HepG2 (cell line): Measurements from ENCODE around the gene CXCR5. TPM values are rescaled to one million over a fixed set of nuclear protein-coding genes. Genes with fewer than 3 reads are reported as not detected.

Source experiments
- ATAC-seq: fragments of 200-7000 bp; cut with Tn5 transposase; 3 replicates; pipeline ENCODE4 v1.9.1; 2020; ENCODE audit warnings: mild to moderate bottlenecking, moderate library complexity
- BruUV-seq: library from RNA; stranded (reverse); fragments of 400-500 nt; replicated peaks from 2 replicates; lab custom pipeline; 2021; lab: Mats Ljungman, UMichigan
- CTCF ChIA-PET: fragments of 300-600 bp; formaldehyde crosslinking; extraction: SDS; loops from one replicate; lab custom pipeline; 2021; ENCODE audit warnings: low total read pairs, inconsistent platforms, low intra/inter-chr PET ratio; lab: Yijun Ruan, JAX
- POLR2A ChIA-PET: fragments of 350-600 bp; sonication (Branson Sonifier 250); formaldehyde crosslinking; loops from one replicate; lab custom pipeline; 2020; ENCODE audit warnings: antibody characterized with exemption, inconsistent platforms; lab: Yijun Ruan, JAX
- DNase-seq: peaks from one replicate; pipeline ENCODE4 v3.0.0-alpha.2; 2015; ENCODE audit warnings: low spot score
- FAIRE-seq: peaks from 3 replicates; lab custom pipeline; 2011; peaks lifted over from hg19 to GRCh38; lab: Jason Lieb, UNC
- H2AFZ ChIP-seq: one replicate; pipeline ENCODE4 v1.6.1; 2011; ENCODE audit warnings: low read length, inconsistent platforms
- H3K27ac ChIP-seq: fragments of 300-600 bp; 3 replicates; pipeline ENCODE4 v1.8.0; 2011; ENCODE audit warnings: mixed run types, mild to moderate bottlenecking, mixed read lengths, low read length, inconsistent platforms; ENCODE audit not compliant: insufficient read depth; ENCODE audit errors: extremely low read length
- H3K27me3 ChIP-seq, 2 experiments: fragments of 200-600 bp in 1 of 2; 2 replicates in 1 of 2; 3 replicates in 1 of 2; pipeline versions ENCODE4 v1.6.0 to v1.8.0; 2011; ENCODE audit warnings: low read length in 2 of 2, mild to moderate bottlenecking in 2 of 2, moderate library complexity in 2 of 2, inconsistent platforms in 1 of 2; ENCODE audit not compliant: insufficient read depth in 2 of 2, control insufficient read depth in 1 of 2
- H3K36me3 ChIP-seq, 2 experiments: fragments of 200-600 bp in 1 of 2; replicated peaks in 1 of 2; 2 replicates in 1 of 2; 3 replicates in 1 of 2; pipeline versions ENCODE4 v1.5.1 to v1.8.0; 2011; ENCODE audit warnings: low read length in 2 of 2, inconsistent platforms in 1 of 2; ENCODE audit not compliant: insufficient read depth in 2 of 2, control insufficient read depth in 1 of 2
- H3K4me1 ChIP-seq: 2 replicates; pipeline ENCODE4 v1.5.1; 2012; ENCODE audit warnings: low read length, inconsistent platforms; ENCODE audit not compliant: insufficient read depth
- H3K4me2 ChIP-seq: 2 replicates; pipeline ENCODE4 v1.6.0; 2011; ENCODE audit warnings: low read depth, low read length, inconsistent platforms
- H3K4me3 ChIP-seq, 3 experiments: fragments of 200-600 bp in 1 of 3; sonication (generic), shearing (Covaris generic) in 1 of 3; replicated peaks in 1 of 3; 2 replicates each; pipeline ENCODE4 v1.5.1; 2011 to 2016; ENCODE audit warnings: low read length in 3 of 3, inconsistent platforms in 2 of 3, low read depth in 2 of 3, mild to moderate bottlenecking in 2 of 3, control low read depth in 1 of 3, mixed read lengths in 1 of 3; ENCODE audit not compliant: insufficient read depth in 1 of 3
- H3K79me2 ChIP-seq: one replicate; pipeline ENCODE4 v1.6.1; 2011; ENCODE audit warnings: low read length, inconsistent platforms; ENCODE audit not compliant: insufficient read depth
- H3K9ac ChIP-seq: 2 replicates; pipeline ENCODE4 v1.6.0; 2011; ENCODE audit warnings: mild to moderate bottlenecking, low read depth, low read length, inconsistent platforms; ENCODE audit not compliant: insufficient read depth
- H3K9me3 ChIP-seq: 2 replicates; pipeline ENCODE4 v1.5.1; 2012; ENCODE audit warnings: mild to moderate bottlenecking, low read length
- H4K20me1 ChIP-seq: 2 replicates; pipeline ENCODE4 v1.6.0; 2011; ENCODE audit warnings: inconsistent platforms, mild to moderate bottlenecking, low read length, moderate library complexity; ENCODE audit not compliant: insufficient read depth
- CEBPZ ChIP-seq: IDR thresholded peaks from 2 replicates; pipeline ENCODE4 v1.6.1; 2012; ENCODE audit warnings: low read length, improper control_type of control experiment
- HNRNPUL1 ChIP-seq: fragments of 200-400 bp; formaldehyde crosslinking; IDR thresholded peaks from 2 replicates; pipeline ENCODE4 v1.6.1; 2017; ENCODE audit warnings: low read depth, mild to moderate bottlenecking, low read length, moderate library complexity
- IRF2 ChIP-seq: IDR thresholded peaks from 2 replicates; pipeline ENCODE4 v1.6.1; 2018; ENCODE audit warnings: missing genetic modification reagents, missing compliant biosample characterization
- JUNB ChIP-seq: sonication (generic); formaldehyde crosslinking; IDR thresholded peaks from 2 replicates; pipeline ENCODE4 v1.8.0; 2022; ENCODE audit warnings: missing genetic modification reagents, mild to moderate bottlenecking, borderline replicate concordance
- KAT7 ChIP-seq: IDR thresholded peaks from 2 replicates; pipeline ENCODE4 v1.6.1; 2018; ENCODE audit warnings: borderline replicate concordance, missing compliant biosample characterization
- NPAS2 ChIP-seq: sonication (generic); formaldehyde crosslinking; IDR thresholded peaks from 2 replicates; pipeline ENCODE4 v1.8.0; 2022; ENCODE audit warnings: mild to moderate bottlenecking, missing genetic modification reagents, borderline replicate concordance
- RBAK ChIP-seq: sonication (generic); formaldehyde crosslinking; IDR thresholded peaks from 2 replicates; pipeline ENCODE4 v1.5.1; 2020; ENCODE audit warnings: mild to moderate bottlenecking, missing genetic modification reagents
- STAT5B ChIP-seq: sonication (generic); formaldehyde crosslinking; IDR thresholded peaks from 2 replicates; pipeline ENCODE4 v1.4.0; 2020; ENCODE audit warnings: missing genetic modification reagents
- ZNF121 ChIP-seq: sonication (generic); formaldehyde crosslinking; IDR thresholded peaks from 2 replicates; pipeline ENCODE4 v1.5.0; 2020; ENCODE audit warnings: mild to moderate bottlenecking, missing genetic modification reagents
- ZNF136 ChIP-seq: sonication (generic); formaldehyde crosslinking; IDR thresholded peaks from 2 replicates; pipeline ENCODE4 v1.8.1; 2022; ENCODE audit warnings: low read depth, mild to moderate bottlenecking, moderate library complexity, missing genetic modification reagents
- ZNF20 ChIP-seq: sonication (generic); formaldehyde crosslinking; IDR thresholded peaks from 2 replicates; pipeline ENCODE4 v1.4.0; 2020; ENCODE audit warnings: mild to moderate bottlenecking, moderate library complexity, missing genetic modification reagents
- ZNF343 ChIP-seq: sonication (generic); formaldehyde crosslinking; IDR thresholded peaks from 2 replicates; pipeline ENCODE4 v1.4.0; 2020; ENCODE audit warnings: mild to moderate bottlenecking, missing genetic modification reagents
- ZSCAN22 ChIP-seq: sonication (generic); formaldehyde crosslinking; IDR thresholded peaks from 2 replicates; pipeline ENCODE4 v1.4.0; 2020; ENCODE audit warnings: mild to moderate bottlenecking, missing genetic modification reagents
- WGBS: methylation state at CpG from one replicate; pipeline ENCODE4 v1.1.6; 2017; ENCODE audit warnings: low lambda C conversion rate; 5-methylcytosine and 5-hydroxymethylcytosine counted together
- in situ Hi-C: cut with HindIII; loops from 2 replicates; pipeline ENCODE4 v1.10.0; 2017; ENCODE audit warnings: low pct_unique_long_range_greater_than_20kb; ENCODE audit not compliant: extremely low pct_ligation_motif_present
- intact Hi-C: fragments of 100-400 bp; cut with micrococcal nuclease; formaldehyde crosslinking; loops from one replicate; pipeline ENCODE4 v1.10.0; 2022; ENCODE audit not compliant: unreplicated experiment
- polyA plus RNA-seq, 8 experiments: library from polyadenylated mRNA; depleted of rRNA in 3 of 8; stranded (reverse) in 7 of 8; unstranded in 1 of 8; fragments of >200 nt; fragmentation: Illumina TruSeq in 4 of 8; extraction: Trizol in 4 of 8; gene quantifications; 2 replicates each; pipeline versions ENCODE4 v1.2.1 to v1.2.3, GENCODE V29; 2011 to 2016; ENCODE audit warnings: low read depth in 4 of 8, missing spikeins in 1 of 8, mixed read lengths in 1 of 8; ENCODE audit not compliant: insufficient read depth in 1 of 8
- total RNA-seq, 5 experiments: library from RNA; depleted of rRNA; stranded (reverse); fragments of >200 nt; fragmentation: Illumina TruSeq; extraction: Trizol; gene quantifications; 2 replicates each; pipeline ENCODE4 v1.2.3, GENCODE V29; 2016; ENCODE audit warnings: low read depth in 1 of 5
- TF ChIP-seq, protein P1 (sequence below): IDR thresholded peaks from 2 replicates; pipeline ENCODE4 v1.6.1; 2016; ENCODE audit warnings: low read depth, missing genetic modification reagents, missing compliant biosample characterization

CXCR5 gene
- total and polyA plus RNA-seq, 2 of the 13 experiments (the other 11 are each of a cell fraction or from before 2014, with no cell fraction given), result not detected

DNA sequence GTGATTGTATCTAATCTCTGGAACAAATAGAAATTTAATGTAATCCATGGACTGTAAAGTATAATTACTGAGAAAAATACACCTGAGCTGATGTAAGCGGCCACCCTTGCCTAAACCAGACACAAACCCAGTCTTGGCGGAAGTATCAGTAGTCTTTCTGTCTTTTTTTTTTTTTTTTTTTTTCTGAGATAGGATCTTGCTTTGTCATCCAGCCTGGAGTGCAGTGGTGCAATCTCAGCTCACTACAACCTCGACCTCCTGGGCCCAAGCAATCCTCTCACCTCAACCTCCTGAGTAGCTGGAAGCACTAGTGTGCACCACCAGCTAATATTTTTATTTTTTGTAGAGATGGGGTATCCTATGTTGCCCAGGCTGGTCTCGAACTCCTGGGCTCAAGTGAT is 5.5 kb upstream of the CXCR5 start (continued):
- TF ChIP-seq CEBPZ, result no peak

GRCh38 chr11:118881228-118881627 is 2.5 kb upstream of the CXCR5 start:
- Histone ChIP-seq H3K4me2 (no peak overlapping the region), H3K9me3 (no peaks in the 10 kb centered on the region), H3K27ac (no peak overlapping the region), H2AFZ (no peak overlapping the region), H3K9ac (no peak overlapping the region), H3K79me2 (no peaks in the 10 kb centered on the region), H3K4me1 (peaks cover 36% of the 10 kb centered on the region), H3K4me3 (no peak overlapping the region), H3K27me3 (peaks cover 0 to 23% of the 10 kb centered on the region in 2 experiments; a peak in 4 of 5 replicates), H4K20me1 (no peaks in the 10 kb centered on the region), H3K36me3 (no peaks in the 10 kb centered on the region)
- WGBS, result 41% methylated on average over 3 of the region's 3 CpGs
- no TSS peak for BruUV-seq
- intact Hi-C loops (no loop called here), in situ Hi-C loops (no loop called here)
- POLR2A ChIA-PET, result no interaction called here
- no peak for FAIRE-seq
- CTCF ChIA-PET, result no interaction called here
- ATAC-seq, result no peak
- no peak for DNase-seq
- no peak for TF ChIP-seq ZNF136 (CRISPR knock-in tag)
- TF ChIP-seq KAT7, result no peak
- TF ChIP-seq ZNF20 (CRISPR knock-in tag), result no peak
- TF ChIP-seq ZNF121, result no peak
- no peak for TF ChIP-seq ZSCAN22 (CRISPR knock-in tag)
- TF ChIP-seq RBAK, result no peak
- no peak for TF ChIP-seq STAT5B (CRISPR knock-in tag)
- TF ChIP-seq ZNF343 (CRISPR knock-in tag), result no peak
- no peak for TF ChIP-seq NPAS2 (CRISPR knock-in tag)
- no peak for TF ChIP-seq JUNB (CRISPR knock-in tag)
- no peak for TF ChIP-seq HNRNPUL1
- TF ChIP-seq, protein P1, sequence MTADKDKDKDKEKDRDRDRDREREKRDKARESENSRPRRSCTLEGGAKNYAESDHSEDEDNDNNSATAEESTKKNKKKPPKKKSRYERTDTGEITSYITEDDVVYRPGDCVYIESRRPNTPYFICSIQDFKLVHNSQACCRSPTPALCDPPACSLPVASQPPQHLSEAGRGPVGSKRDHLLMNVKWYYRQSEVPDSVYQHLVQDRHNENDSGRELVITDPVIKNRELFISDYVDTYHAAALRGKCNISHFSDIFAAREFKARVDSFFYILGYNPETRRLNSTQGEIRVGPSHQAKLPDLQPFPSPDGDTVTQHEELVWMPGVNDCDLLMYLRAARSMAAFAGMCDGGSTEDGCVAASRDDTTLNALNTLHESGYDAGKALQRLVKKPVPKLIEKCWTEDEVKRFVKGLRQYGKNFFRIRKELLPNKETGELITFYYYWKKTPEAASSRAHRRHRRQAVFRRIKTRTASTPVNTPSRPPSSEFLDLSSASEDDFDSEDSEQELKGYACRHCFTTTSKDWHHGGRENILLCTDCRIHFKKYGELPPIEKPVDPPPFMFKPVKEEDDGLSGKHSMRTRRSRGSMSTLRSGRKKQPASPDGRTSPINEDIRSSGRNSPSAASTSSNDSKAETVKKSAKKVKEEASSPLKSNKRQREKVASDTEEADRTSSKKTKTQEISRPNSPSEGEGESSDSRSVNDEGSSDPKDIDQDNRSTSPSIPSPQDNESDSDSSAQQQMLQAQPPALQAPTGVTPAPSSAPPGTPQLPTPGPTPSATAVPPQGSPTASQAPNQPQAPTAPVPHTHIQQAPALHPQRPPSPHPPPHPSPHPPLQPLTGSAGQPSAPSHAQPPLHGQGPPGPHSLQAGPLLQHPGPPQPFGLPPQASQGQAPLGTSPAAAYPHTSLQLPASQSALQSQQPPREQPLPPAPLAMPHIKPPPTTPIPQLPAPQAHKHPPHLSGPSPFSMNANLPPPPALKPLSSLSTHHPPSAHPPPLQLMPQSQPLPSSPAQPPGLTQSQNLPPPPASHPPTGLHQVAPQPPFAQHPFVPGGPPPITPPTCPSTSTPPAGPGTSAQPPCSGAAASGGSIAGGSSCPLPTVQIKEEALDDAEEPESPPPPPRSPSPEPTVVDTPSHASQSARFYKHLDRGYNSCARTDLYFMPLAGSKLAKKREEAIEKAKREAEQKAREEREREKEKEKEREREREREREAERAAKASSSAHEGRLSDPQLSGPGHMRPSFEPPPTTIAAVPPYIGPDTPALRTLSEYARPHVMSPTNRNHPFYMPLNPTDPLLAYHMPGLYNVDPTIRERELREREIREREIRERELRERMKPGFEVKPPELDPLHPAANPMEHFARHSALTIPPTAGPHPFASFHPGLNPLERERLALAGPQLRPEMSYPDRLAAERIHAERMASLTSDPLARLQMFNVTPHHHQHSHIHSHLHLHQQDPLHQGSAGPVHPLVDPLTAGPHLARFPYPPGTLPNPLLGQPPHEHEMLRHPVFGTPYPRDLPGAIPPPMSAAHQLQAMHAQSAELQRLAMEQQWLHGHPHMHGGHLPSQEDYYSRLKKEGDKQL, result no peak
- TF ChIP-seq IRF2 (CRISPR knock-in tag), result no peak
